Renal pelvis (tissue), 4 donors: ENCODE measurements around the gene RBM47. TPM values are rescaled to one million over a fixed set of nuclear protein-coding genes. Genes with fewer than 3 reads are reported as not detected.

Experiments
- DNase-seq: peaks from one replicate; pipeline ENCODE4 v3.0.0-alpha.2; 2013
- polyA plus RNA-seq, 3 donors: library from polyadenylated mRNA; unstranded; fragments of 120-200 nt; gene quantifications; one replicate each; pipeline ENCODE4 v1.2.1, GENCODE V29; 2013; ENCODE audit not compliant: insufficient read length in 3 of 3

Gene RBM47
- polyA plus RNA-seq, 3 donors: 76.1 to 93.9 (median 91.3) TPM

DNA sequence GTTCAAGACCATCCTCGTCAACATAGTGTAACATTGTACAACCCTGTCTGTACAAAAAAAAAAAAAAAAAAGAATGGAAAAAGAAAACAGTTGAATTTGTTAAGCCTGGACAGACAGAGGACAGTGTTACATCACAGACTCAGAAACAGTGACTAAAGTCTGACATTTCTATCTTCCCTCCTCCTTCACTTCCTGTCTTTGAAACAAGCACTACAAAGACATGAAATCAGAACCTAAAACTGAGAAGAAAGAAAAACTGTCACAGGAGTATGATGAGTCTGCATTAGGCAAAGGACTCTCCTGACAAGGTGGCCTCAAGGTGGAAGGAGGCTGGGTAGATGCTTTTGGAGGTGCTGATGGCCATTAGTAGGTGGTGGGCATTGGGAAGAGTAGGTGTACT is 126.7 kb downstream of the RBM47 start:
- no peak for DNase-seq

- DNase-seq: no peak
Measured at GRCh38 chr4:40502220-40502619, 127.4 kb downstream of the RBM47 start.

DNA sequence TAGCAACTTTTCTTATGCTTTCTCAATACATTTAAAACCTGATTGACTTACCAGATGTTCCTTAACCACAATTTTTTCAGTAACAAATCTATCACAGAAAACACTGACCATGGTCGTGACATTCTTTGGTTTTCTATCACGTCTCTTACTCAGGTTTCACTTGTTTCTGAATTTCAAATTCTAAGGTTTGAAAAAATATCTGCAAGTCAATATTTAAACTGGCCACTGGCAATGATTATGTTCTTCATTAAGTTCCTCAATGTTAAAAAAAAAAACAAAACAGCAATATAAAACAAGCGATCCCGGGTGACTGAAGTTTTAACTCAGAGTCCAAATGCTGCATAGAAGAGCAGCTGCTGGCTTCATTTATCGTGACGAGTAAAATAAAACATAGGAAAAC is 128.9 kb downstream of the RBM47 start:
- no peak for DNase-seq

DNA sequence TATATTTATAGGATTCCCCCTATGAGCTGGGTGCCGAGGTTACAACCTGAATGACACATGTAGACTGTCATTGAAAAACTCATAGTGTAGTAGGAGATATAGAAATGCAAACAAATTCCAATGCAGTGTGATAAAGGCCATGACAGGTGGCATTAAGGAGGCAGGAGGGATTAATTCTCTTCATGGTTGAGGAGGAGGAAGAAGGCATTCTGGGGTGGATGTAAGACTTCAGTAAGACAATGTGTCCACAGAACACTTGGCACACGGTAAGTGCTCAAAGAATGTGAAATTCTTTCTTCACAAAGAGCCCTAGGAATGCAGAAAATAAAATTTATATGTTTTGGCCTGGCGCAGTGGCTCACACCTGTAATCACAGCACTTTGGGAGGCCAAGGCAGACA is 136.5 kb downstream of the RBM47 start:
- no peak for DNase-seq

DNA sequence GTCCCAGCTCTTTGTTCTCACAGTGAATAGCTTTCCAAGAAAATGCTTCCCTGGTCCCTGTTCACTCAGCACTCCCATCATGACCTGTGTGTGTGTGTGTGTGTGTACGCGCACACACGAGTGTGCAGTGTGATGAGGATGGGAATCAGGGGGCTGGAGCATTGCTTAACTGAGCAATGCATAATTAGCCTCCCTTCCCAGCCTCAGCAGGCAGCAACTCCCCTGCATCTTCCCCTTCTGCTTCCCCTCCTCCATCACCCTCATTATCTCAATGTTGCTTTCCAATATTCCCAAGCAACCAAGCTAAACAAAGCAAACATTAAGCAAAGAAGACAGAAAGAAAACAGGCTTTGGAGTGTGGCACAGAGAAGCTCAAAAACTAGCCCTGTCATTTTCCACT is 137.0 kb downstream of the RBM47 start:
- DNase-seq: peak; percentile 50

- DNase-seq: no peak
Measured at GRCh38 chr4:40490481-40490880, 139.2 kb downstream of the RBM47 start.

DNA sequence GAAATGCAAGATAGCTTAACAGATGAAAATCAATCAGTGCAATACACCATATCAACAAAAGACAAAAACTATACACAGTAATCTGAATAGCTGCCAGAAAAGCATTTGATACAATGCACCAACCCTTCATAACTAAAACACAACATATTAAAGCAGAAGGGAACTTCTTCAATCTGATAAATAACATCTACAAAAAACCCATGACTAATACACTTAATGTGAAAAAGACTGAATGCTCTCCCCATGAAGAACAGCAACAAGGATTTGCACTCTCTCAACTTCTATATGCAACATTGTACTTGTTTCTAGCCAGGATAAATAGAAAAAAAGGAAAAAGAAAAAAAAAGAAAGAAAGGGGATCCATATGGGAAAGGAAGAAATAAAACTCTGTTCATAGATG is 139.7 kb downstream of the RBM47 start:
- DNase-seq: no peak

- DNase-seq: no peak
Measured at GRCh38 chr4:40486534-40486933, 143.1 kb downstream of the RBM47 start.

DNA sequence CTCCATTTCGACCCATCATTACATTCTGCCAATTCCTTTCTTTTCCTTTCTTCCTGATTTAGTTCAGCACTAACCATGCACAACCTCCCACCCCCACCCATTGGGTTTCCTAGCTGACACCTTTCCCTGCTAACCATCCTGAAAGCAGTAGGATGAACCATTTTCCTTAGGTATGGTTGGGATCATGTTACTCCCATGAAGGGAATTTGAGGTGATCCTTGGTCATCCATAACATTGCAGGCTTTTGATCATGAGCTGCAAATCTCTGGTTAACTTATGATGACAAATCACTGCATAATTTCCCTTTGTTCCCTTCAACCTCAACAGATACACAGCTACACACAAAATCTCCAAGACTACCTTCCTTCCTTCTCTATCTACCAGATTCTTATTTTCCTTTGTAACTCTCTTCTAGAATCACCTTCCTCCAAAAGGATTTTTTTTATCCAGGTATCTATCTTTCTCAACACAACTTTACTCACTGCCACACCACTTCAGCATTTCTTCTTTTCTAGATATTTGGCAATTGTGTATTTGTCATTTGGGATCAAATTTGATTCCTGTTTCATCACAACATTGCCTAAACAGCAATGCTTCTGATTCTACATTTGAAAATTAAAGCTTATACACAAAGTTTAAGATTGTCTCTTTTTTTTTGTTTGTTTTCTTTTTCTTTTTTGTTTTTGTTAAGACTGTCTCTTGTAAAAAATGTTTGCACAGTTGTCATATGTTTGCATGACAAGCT is 145.1 kb downstream of the RBM47 start:
- DNase-seq: no peak

- no peak for DNase-seq
Measured at GRCh38 chr4:40482985-40483647, 146.5 kb downstream of the RBM47 start.

DNA sequence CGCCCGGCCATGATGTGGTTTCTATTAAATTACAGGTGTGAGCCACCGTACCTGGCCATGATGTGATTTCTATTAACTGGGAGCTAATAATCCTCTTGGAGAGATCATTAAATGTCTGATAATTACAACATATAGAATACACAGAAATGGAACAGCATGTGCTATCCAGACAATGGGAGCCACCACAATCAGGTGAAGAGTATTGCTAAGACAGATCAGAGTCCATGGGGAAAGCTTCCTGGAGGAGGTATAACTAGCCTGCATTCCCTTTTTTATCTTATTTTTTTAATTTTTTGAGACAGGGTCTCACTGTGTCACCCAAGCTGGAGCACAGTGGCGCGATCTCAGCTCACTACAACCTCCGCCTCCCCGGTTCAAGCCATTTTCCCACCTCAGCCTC is 147.7 kb downstream of the RBM47 start:
- no peak for DNase-seq

DNA sequence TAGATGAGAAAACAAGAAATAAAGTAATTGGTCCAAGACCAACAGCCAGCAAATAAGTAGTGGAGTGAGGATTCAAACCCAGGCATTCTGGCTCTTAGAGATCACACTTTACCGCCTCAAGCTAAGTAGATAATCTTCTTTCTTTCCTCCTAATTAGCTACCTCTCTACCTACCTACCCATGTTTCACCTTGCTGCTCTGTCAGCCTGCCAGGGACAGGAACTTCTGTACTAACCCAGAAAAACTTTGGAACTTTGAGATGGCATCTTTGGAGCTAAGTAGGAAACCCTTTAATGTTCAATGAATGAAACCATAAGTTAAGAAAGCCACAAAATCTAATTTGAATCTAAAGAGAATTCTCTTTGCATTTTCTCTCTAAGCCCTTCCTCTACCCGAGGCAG is 149.4 kb downstream of the RBM47 start:
- DNase-seq: no peak

- DNase-seq: no peak
Measured at GRCh38 chr4:40479378-40479777, 150.3 kb downstream of the RBM47 start.

- no peak for DNase-seq
Measured at GRCh38 chr4:40475609-40476008, 154.1 kb downstream of the RBM47 start.

DNA sequence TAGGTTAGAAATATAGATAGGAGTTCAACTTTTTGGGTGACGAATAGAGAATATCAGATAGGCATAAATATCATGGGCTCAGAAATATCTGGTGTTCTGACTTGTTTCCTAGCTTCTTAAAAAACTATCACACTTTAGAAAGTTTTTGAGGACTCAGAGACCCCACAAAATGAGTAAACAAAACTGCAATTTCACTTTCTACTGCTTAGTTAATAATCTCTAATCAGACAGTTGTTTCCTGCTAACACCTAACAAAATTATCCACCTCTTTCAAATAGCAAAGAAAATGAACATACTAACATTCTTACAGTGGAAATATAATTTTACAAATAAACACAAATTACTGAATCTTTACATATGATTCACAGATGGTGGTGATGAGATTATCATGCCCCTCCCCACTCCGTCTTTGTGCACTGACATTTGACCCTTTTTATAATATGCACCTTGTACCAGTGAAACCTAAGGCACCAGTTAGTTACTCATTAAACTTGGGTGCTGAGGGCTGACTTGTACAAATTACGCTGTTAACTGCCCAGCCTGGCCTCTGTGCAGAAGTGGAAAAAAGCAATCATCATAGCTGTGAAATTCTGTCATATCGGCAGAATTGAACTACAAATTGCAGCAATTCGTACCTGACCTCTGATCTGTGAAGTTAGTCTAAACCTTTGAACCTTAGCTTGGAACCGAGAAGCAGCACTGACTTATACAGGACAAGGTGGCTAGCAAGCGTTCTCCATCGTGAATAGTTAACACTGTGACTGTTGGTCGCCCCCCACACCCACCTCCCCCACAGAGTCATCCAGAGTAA is 155.9 kb downstream of the RBM47 start:
- DNase-seq: peak; percentile 62

DNA sequence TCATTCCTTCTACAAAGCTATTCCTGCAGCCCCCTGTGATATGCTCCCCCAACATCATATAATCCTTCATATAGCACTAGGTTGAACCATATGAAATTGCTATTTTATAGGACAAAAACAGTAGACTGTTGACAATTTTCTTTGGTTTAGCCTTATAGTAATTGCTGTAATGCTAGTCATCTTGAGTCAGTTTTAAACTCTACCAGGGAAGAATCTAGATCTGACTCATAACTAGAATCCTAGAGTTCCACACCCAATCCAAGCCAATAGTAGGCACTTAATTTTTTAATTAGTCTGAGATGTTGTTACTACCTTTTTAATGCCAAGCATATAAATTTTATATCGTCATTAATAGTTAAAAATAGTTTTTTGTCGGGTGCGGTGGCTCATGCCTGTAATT is 157.7 kb downstream of the RBM47 start:
- no peak for DNase-seq

GRCh38 chr4:40466789-40467188 is 162.9 kb downstream of the RBM47 start:
- DNase-seq: no peak

DNA sequence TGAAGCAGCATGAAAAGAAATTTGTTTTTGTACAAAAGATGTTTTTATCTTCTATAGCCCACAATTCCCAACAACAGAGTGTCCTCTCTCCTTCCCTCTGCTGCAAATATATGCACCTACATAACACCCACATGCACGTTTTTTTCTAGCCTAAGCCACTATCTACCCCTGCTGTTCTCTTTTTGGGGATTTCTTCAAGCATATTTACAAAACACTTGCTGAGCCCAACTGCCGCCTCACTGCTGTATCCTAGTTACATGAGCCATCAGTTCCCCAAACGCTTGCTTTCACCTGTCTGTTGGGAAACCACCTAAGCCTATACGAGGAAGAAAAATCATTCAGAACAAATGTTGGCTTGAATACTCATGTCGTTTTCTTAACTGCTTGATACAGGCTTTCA is 167.3 kb downstream of the RBM47 start:
- DNase-seq: no peak

DNA sequence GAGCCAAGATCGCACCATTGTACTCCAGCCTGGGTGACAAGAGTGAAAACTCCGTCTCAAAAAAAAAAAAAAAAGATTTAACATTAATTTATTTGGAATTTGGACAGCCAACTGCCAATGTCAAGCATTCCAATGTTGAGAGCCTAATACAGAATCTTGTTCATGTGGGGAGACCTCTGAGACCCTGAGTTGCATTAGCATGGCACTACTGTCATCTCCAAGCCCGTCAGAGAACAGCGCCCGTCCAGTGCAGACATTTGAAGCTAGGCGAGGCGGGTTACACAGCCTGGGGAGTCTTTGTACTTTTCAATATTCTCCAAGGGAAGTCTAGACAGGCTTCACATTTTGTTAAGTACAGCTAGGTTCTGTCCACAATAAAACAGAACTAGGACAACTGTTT is 167.8 kb downstream of the RBM47 start:
- no peak for DNase-seq

GRCh38 chr4:40461062-40461461 is 168.6 kb downstream of the RBM47 start:
- no peak for DNase-seq

GRCh38 chr4:40458683-40459082 is 171.0 kb downstream of the RBM47 start:
- DNase-seq: no peak

DNA sequence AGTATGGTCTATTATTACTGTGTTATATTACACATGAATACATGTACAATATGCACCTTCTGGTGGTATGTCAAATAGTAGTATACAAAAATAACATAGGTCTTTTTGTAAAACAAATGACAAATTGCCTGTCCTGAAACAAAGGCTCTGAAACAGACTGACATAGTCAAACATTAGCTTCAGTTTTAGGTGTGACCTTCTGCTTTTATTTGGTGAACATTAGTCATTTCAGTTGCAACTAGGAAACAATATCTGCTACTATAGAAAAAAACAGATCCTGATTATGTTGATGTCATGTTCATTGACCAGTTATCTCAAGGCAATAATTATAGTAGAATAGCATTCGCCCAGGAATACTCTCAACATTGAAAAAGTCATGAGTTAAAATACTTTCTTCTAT is 171.6 kb downstream of the RBM47 start:
- no peak for DNase-seq

DNA sequence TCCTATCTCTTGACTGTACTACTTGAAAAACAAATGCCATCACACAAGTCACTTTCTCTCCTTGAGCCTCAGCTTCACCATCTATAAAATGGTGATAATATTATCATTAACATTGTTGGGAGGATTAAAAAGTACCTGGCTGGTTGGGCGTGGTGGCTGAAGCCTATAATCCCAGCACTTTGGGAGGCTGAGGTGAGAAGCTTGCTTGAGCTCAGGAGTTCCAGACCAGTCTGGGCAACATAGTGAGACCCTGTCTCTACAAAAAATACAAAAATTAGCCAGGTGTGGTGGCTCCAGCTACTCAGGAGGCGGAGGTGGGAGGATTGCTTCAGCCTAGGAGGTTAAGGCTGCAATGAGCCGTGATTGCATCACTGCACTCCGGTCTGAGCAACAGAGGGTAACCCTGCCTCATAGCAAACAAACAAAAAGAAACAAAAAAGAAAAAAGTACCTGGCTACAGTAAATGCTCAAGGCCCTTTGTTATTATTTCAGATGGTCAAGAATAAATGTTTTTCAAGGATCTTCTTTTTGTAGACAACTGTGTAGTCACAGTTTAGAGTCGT is 174.2 kb downstream of the RBM47 start:
- no peak for DNase-seq
